K562 (cell line): Measurements from ENCODE around the gene PPP3CA. TPM values are rescaled to one million over a fixed set of nuclear protein-coding genes. Genes with fewer than 3 reads are reported as not detected.

ENCODE experiments used
- ATAC-seq: fragments of 200-7000 bp; cut with Tn5 transposase; 3 replicates; pipeline ENCODE4 v1.9.1; 2020; ENCODE audit warnings: moderate library complexity
- BruUV-seq: library from RNA; stranded (reverse); fragments of 400-500 nt; replicated peaks from 2 replicates; lab custom pipeline; 2021; lab: Mats Ljungman, UMichigan
- CTCF ChIA-PET: fragments of 300-600 bp; formaldehyde crosslinking; extraction: SDS; loops from one replicate; lab custom pipeline; 2021; ENCODE audit warnings: low intra/inter-chr PET ratio; lab: Yijun Ruan, JAX
- POLR2A ChIA-PET: fragments of 300-600, 350-650 bp; sonication (Branson Sonifier 250); formaldehyde crosslinking; extraction: SDS; loops from one replicate; lab custom pipeline; 2021; ENCODE audit warnings: antibody characterized with exemption, inconsistent platforms; lab: Yijun Ruan, JAX
- DNase-seq, 4 experiments: peaks; one replicate each; pipeline versions ENCODE4 v3.0.0 to v3.0.0-alpha.2; 2011 to 2018; ENCODE audit warnings: low spot score in 3 of 4, mixed read lengths in 3 of 4; ENCODE audit errors: extremely low read depth in 1 of 4
- FAIRE-seq: peaks from 2 replicates; lab custom pipeline; 2011; peaks lifted over from hg19 to GRCh38; lab: Jason Lieb, UNC
- H2AFZ ChIP-seq: 2 replicates; pipeline ENCODE4 v1.6.0; 2011; ENCODE audit warnings: low read depth, low read length, control low read depth, inconsistent platforms
- H3K27ac ChIP-seq: fragments of 200-600 bp; 3 replicates; pipeline ENCODE4 v1.8.0; 2011; ENCODE audit warnings: low read depth, mild to moderate bottlenecking, control low read depth, inconsistent platforms, low read length, moderate library complexity, mixed read lengths; ENCODE audit errors: extremely low read depth
- H3K27me3 ChIP-seq, 2 experiments: fragments of 300-600 bp in 1 of 2; 2 replicates in 1 of 2; 3 replicates in 1 of 2; pipeline versions ENCODE4 v1.6.0 to v1.8.0; 2011; ENCODE audit warnings: inconsistent platforms in 2 of 2, low read length in 2 of 2, mild to moderate bottlenecking in 1 of 2, mixed read lengths in 1 of 2, moderate library complexity in 1 of 2; ENCODE audit not compliant: control insufficient read depth in 2 of 2, insufficient read depth in 2 of 2
- H3K36me3 ChIP-seq: fragments of 300-600 bp; 3 replicates; pipeline ENCODE4 v1.8.0; 2011; ENCODE audit warnings: mild to moderate bottlenecking, low read length, inconsistent platforms; ENCODE audit not compliant: control insufficient read depth, insufficient read depth
- H3K4me1 ChIP-seq, 2 experiments: fragments of 200-600 bp in 1 of 2; replicated peaks in 1 of 2; 2 replicates in 1 of 2; 3 replicates in 1 of 2; pipeline versions ENCODE4 v1.5.1 to v1.8.0; 2011; ENCODE audit warnings: inconsistent platforms in 2 of 2, low read length in 2 of 2, mild to moderate bottlenecking in 1 of 2, mixed read lengths in 1 of 2, moderate library complexity in 1 of 2; ENCODE audit not compliant: control insufficient read depth in 2 of 2, insufficient read depth in 2 of 2
- H3K4me2 ChIP-seq: 2 replicates; pipeline ENCODE4 v1.6.1; 2011; ENCODE audit warnings: low read length, control low read depth, inconsistent platforms, mixed read lengths; ENCODE audit not compliant: insufficient read depth
- H3K4me3 ChIP-seq: fragments of 200-600 bp; sonication (generic), shearing (Covaris generic); 2 replicates; pipeline ENCODE4 v1.5.1; 2016; ENCODE audit warnings: control low read depth, inconsistent platforms
- H3K79me2 ChIP-seq: fragments of 200-600 bp; 3 replicates; pipeline ENCODE4 v1.8.0; 2011; ENCODE audit warnings: low read length, inconsistent platforms; ENCODE audit not compliant: control insufficient read depth, insufficient read depth
- H3K9ac ChIP-seq, 2 experiments: 2 replicates each; pipeline versions ENCODE4 v1.6.0 to v1.6.1; 2011; ENCODE audit warnings: low read depth in 2 of 2, low read length in 2 of 2, control low read depth in 1 of 2, inconsistent platforms in 1 of 2, mild to moderate bottlenecking in 1 of 2, mixed read lengths in 1 of 2; ENCODE audit not compliant: insufficient read depth in 1 of 2
- H3K9me1 ChIP-seq: one replicate; pipeline ENCODE4 v1.6.0; 2011; ENCODE audit warnings: inconsistent platforms, mild to moderate bottlenecking, low read length, moderate library complexity; ENCODE audit not compliant: control insufficient read depth, insufficient read depth
- H3K9me3 ChIP-seq: replicated peaks from 2 replicates; pipeline ENCODE4 v1.5.1; 2011; ENCODE audit warnings: low read depth, low read length, inconsistent platforms; ENCODE audit not compliant: control insufficient read depth, insufficient read depth
- H4K20me1 ChIP-seq: replicated peaks from 2 replicates; pipeline ENCODE4 v1.6.1; 2011; ENCODE audit warnings: low read length, inconsistent platforms, mixed read lengths; ENCODE audit not compliant: control insufficient read depth, insufficient read depth
- CBX3 ChIP-seq, 2 experiments: IDR thresholded peaks; 1 replicate in 1 of 2; 2 replicates in 1 of 2; pipeline ENCODE4 v1.6.1; 2012; ENCODE audit warnings: inconsistent platforms in 2 of 2, low read length in 2 of 2, borderline replicate concordance in 1 of 2, control low read depth in 1 of 2
- CTCF ChIP-seq, 3 experiments: IDR thresholded peaks in 2 of 3; conservative IDR thresholded peaks in 1 of 3; 2 replicates each; pipeline ENCODE4 v1.5.1; 2011 to 2012; ENCODE audit warnings: low read length in 3 of 3, mild to moderate bottlenecking in 3 of 3, control low read depth in 2 of 3, improper control_type of control experiment in 1 of 3, inconsistent platforms in 1 of 3, low read depth in 1 of 3, mixed read lengths in 1 of 3, moderate library complexity in 1 of 3; ENCODE audit not compliant: insufficient read depth in 2 of 3
- DPF2 ChIP-seq: fragments of 450-650 bp; IDR thresholded peaks from 2 replicates; pipeline ENCODE4 v1.6.1; 2016
- HOXB6 ChIP-seq: fragments of 250-450 bp; sonication (Bioruptor Pico); IDR thresholded peaks from 2 replicates; pipeline ENCODE4 v1.5.1; 2022; ENCODE audit warnings: mild to moderate bottlenecking, borderline replicate concordance
- KDM4B ChIP-seq, 2 experiments: fragments of 450-650 bp in 1 of 2; sonication (generic) in 1 of 2; IDR thresholded peaks; 2 replicates each; pipeline ENCODE4 v1.6.1; 2016 to 2017; ENCODE audit warnings: borderline replicate concordance in 2 of 2, antibody characterized with exemption in 1 of 2, low read depth in 1 of 2, mild to moderate bottlenecking in 1 of 2
- LCOR ChIP-seq: sonication (generic); formaldehyde crosslinking; IDR thresholded peaks from 2 replicates; pipeline ENCODE4 v1.8.0; 2022; ENCODE audit warnings: mild to moderate bottlenecking, missing genetic modification reagents
- MCM2 ChIP-seq: fragments of 450-650 bp; IDR thresholded peaks from 2 replicates; pipeline ENCODE4 v1.6.1; 2017; ENCODE audit warnings: low read depth, mild to moderate bottlenecking
- NR2F6 ChIP-seq: fragments of 450-650 bp; formaldehyde crosslinking; IDR thresholded peaks from 2 replicates; pipeline ENCODE4 v1.4.0; 2020; ENCODE audit warnings: mild to moderate bottlenecking
- POLR2H ChIP-seq: IDR thresholded peaks from 2 replicates; pipeline ENCODE4 v1.6.1; 2016; ENCODE audit warnings: missing genetic modification characterization, low read depth, mild to moderate bottlenecking, control low read depth, missing compliant biosample characterization, moderate library complexity
- SNRNP70 ChIP-seq: fragments of 200-400 bp; formaldehyde crosslinking; optimal IDR thresholded peaks from 2 replicates; pipeline ENCODE3; 2017; ENCODE audit warnings: low read depth, low read length
- ZNF174 ChIP-seq: fragments of 250-450 bp; sonication (Bioruptor Pico); IDR thresholded peaks from 2 replicates; pipeline ENCODE4 v1.4.0; 2020; ENCODE audit warnings: mild to moderate bottlenecking
- ZNF212 ChIP-seq: fragments of 450-650 bp; formaldehyde crosslinking; IDR thresholded peaks from 2 replicates; pipeline ENCODE4 v1.4.0; 2020; ENCODE audit warnings: mild to moderate bottlenecking
- ZNF740 ChIP-seq, 3 experiments: fragments of 200-800 bp in 1 of 3; sonication (Bioruptor generic) in 1 of 3; sonication (generic) in 1 of 3; formaldehyde crosslinking in 1 of 3; IDR thresholded peaks; 2 replicates each; pipeline versions ENCODE4 v1.6.1 to v1.8.0; 2016 to 2022; ENCODE audit warnings: mild to moderate bottlenecking in 2 of 3, missing compliant biosample characterization in 2 of 3, missing genetic modification characterization in 2 of 3, missing genetic modification reagents in 1 of 3
- ZSCAN29 ChIP-seq: fragments of 450-650 bp; IDR thresholded peaks from 2 replicates; pipeline ENCODE4 v1.6.1; 2017
- WGBS: fragments of 100-300 bp; shearing (Covaris generic); methylation state at CpG from one replicate; pipeline ENCODE4 v1.1.6; 2016; ENCODE audit warnings: low coverage, mixed read lengths; ENCODE audit not compliant: insufficient coverage; ENCODE audit errors: missing lambda C conversion rate; 5-methylcytosine and 5-hydroxymethylcytosine counted together
- in situ Hi-C: fragments of 300-500 bp; cut with MboI; formaldehyde crosslinking; loops from 4 replicates; pipeline ENCODE4 v1.15.0; 2018; ENCODE audit warnings: inconsistent platforms, mixed read lengths
- intact Hi-C: fragments of 100-400 bp; cut with micrococcal nuclease; formaldehyde crosslinking; loops from 2 replicates; pipeline ENCODE4 v1.14.2; 2022
- polyA plus RNA-seq, 8 experiments: library from polyadenylated mRNA; depleted of rRNA in 4 of 8; stranded (reverse) in 5 of 8; unstranded in 3 of 8; fragments of >200 nt; fragmentation: Nextera tagmentation in 2 of 8; fragmentation: Illumina TruSeq in 1 of 8; extraction: Ambion mirVana in 2 of 8; extraction: Trizol in 1 of 8; gene quantifications; 2 replicates each; pipeline versions ENCODE4 v1.2.1 to v1.2.3, GENCODE V29; 2011 to 2014; ENCODE audit warnings: inconsistent platforms in 1 of 8, missing spikeins in 1 of 8
- total RNA-seq, 7 experiments: library from RNA; depleted of rRNA in 6 of 7; stranded (reverse); fragments of >200 nt in 6 of 7; fragmentation: Illumina TruSeq in 2 of 7; extraction: Trizol in 2 of 7; gene quantifications; 2 replicates each; pipeline versions ENCODE4 v1.2.1 to v1.2.3, GENCODE V29; 2011 to 2021; ENCODE audit warnings: low replicate concordance in 1 of 7
- TF ChIP-seq, protein P1 (sequence below): fragments of 450-650 bp; IDR thresholded peaks from 2 replicates; pipeline ENCODE4 v1.6.1; 2017; ENCODE audit warnings: mild to moderate bottlenecking, moderate library complexity
- TF ChIP-seq, protein P2 (sequence below): fragments of 250-450 bp; sonication (Bioruptor Pico); IDR thresholded peaks from 2 replicates; pipeline ENCODE4 v1.8.0; 2022; ENCODE audit warnings: inconsistent platforms

Gene PPP3CA
- total and polyA plus RNA-seq, 9 of the 15 experiments (the other 6 are each of a cell fraction or from before 2014, with no cell fraction given), result 0.94 to 3.2 (median 1.6) TPM

- TF ChIP-seq, protein P1, sequence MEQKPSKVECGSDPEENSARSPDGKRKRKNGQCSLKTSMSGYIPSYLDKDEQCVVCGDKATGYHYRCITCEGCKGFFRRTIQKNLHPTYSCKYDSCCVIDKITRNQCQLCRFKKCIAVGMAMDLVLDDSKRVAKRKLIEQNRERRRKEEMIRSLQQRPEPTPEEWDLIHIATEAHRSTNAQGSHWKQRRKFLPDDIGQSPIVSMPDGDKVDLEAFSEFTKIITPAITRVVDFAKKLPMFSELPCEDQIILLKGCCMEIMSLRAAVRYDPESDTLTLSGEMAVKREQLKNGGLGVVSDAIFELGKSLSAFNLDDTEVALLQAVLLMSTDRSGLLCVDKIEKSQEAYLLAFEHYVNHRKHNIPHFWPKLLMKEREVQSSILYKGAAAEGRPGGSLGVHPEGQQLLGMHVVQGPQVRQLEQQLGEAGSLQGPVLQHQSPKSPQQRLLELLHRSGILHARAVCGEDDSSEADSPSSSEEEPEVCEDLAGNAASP, result no peak
- TF ChIP-seq KDM4B (IDR thresholded peaks at IDR 0.05; ENCODE audit: borderline replicate concordance in 2 of 2, low read depth in 1 of 2), result no peak
- TF ChIP-seq NR2F6, result no peak
- TF ChIP-seq, protein P2, sequence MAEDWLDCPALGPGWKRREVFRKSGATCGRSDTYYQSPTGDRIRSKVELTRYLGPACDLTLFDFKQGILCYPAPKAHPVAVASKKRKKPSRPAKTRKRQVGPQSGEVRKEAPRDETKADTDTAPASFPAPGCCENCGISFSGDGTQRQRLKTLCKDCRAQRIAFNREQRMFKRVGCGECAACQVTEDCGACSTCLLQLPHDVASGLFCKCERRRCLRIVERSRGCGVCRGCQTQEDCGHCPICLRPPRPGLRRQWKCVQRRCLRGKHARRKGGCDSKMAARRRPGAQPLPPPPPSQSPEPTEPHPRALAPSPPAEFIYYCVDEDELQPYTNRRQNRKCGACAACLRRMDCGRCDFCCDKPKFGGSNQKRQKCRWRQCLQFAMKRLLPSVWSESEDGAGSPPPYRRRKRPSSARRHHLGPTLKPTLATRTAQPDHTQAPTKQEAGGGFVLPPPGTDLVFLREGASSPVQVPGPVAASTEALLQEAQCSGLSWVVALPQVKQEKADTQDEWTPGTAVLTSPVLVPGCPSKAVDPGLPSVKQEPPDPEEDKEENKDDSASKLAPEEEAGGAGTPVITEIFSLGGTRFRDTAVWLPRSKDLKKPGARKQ (CRISPR knock-in tag), result no peak
- no peak for TF ChIP-seq MCM2
- TF ChIP-seq HOXB6, result no peak
Observed at GRCh38 chr4:101288365-101289145, 58.8 kb downstream of the PPP3CA start (continued).

GRCh38 chr4:101287324-101287723, 60.0 kb downstream of the PPP3CA start:
- Histone ChIP-seq H3K4me1 (no peaks in the 10 kb centered on the region), H3K9ac (no peak overlapping the region), H3K4me3 (no peak overlapping the region), H3K27me3 (no peaks in the 10 kb centered on the region), H3K4me2 (no peak overlapping the region), H3K9me3 (no peaks in the 10 kb centered on the region), H3K9me1 (no peaks in the 10 kb centered on the region), H3K36me3 (no peaks in the 10 kb centered on the region), H2AFZ (no peak overlapping the region), H3K79me2 (no peaks in the 10 kb centered on the region), H4K20me1 (no peaks in the 10 kb centered on the region), H3K27ac (no peak overlapping the region)
- FAIRE-seq, result no peak
- ATAC-seq, result no peak
- intact Hi-C loops, result no loop called here
- in situ Hi-C loops, result no loop called here
- BruUV-seq, result no TSS peak
- 0% methylated on average over 2 of the region's 2 CpGs for WGBS
- POLR2A ChIA-PET, result no interaction called here
- no peak for DNase-seq
- CTCF ChIA-PET, result no interaction called here
- no peak for TF ChIP-seq ZNF740 (CRISPR knock-in tag; IDR thresholded peaks at IDR 0.05)
- TF ChIP-seq ZNF740 (tag; IDR thresholded peaks at IDR 0.05), result no peak
- TF ChIP-seq DPF2, result no peak
- TF ChIP-seq ZSCAN29, result no peak
- TF ChIP-seq CTCF (IDR thresholded peaks at IDR 0.05 in 2 of 3, conservative IDR thresholded peaks at IDR 0.05 in 1 of 3; ENCODE audit: insufficient read depth in 2 of 3, low read depth in 1 of 3, low read length in 3 of 3), result no peak
- no peak for TF ChIP-seq LCOR (CRISPR knock-in tag)
- TF ChIP-seq ZNF212 (CRISPR knock-in tag), result no peak
- no peak for TF ChIP-seq POLR2H (tag)
- TF ChIP-seq CBX3 (IDR thresholded peaks at IDR 0.05; ENCODE audit: borderline replicate concordance in 1 of 2, low read length in 2 of 2), result no peak
- TF ChIP-seq SNRNP70, result no peak
- TF ChIP-seq ZNF174 (CRISPR knock-in tag), result no peak
